Thyroid gland (tissue), 4 donors: ENCODE data around the gene PCNT. TPM values are rescaled to one million over a fixed set of nuclear protein-coding genes. Genes with fewer than 3 reads are reported as not detected.

ENCODE experiments used
- DNase-seq, 2 donors: peaks; one replicate each; pipeline ENCODE4 v3.0.0-alpha.2; 2019
- H3K27ac ChIP-seq, 3 donors: fragments of 200-600 bp; sonication (generic); 1 replicate in 2 of 3; 2 replicates in 1 of 3; pipeline ENCODE4 v1.5.1; 2016 to 2019; ENCODE audit warnings: mild to moderate bottlenecking in 1 of 3, moderate library complexity in 1 of 3
- H3K27me3 ChIP-seq: fragments of 200-600 bp; sonication (generic); one replicate; pipeline ENCODE4 v1.5.1; 2019
- H3K36me3 ChIP-seq, 2 donors: fragments of 200-600 bp; sonication (generic); one replicate each; pipeline ENCODE4 v1.5.1; 2016 to 2019
- H3K4me1 ChIP-seq, 2 donors: fragments of 200-600 bp; sonication (generic); one replicate each; pipeline ENCODE4 v1.5.1; 2017 to 2019
- H3K4me3 ChIP-seq, 3 donors: fragments of 200-600 bp; sonication (generic); replicated peaks in 1 of 3; 1 replicate in 2 of 3; 2 replicates in 1 of 3; pipeline ENCODE4 v1.5.1; 2016; ENCODE audit warnings: mild to moderate bottlenecking in 1 of 3
- H3K9me3 ChIP-seq: fragments of 200-600 bp; sonication (generic); one replicate; pipeline ENCODE4 v1.5.1; 2017
- POLR2A ChIP-seq, 2 donors: fragments of 450-650 bp; IDR thresholded peaks; one replicate each; pipeline ENCODE4 v1.6.1; 2017; ENCODE audit warnings: antibody characterized with exemption in 2 of 2, mild to moderate bottlenecking in 2 of 2, moderate library complexity in 1 of 2
- WGBS, 2 donors: methylation state at CpG; one replicate each; pipeline ENCODE4 v1.1.5; 2017; 5-methylcytosine and 5-hydroxymethylcytosine counted together
- intact Hi-C: fragments of 100-400 bp; cut with DNase I; formaldehyde crosslinking; loops from one replicate; pipeline ENCODE4 v1.15.1; 2023
- total RNA-seq, 4 donors: library from RNA; depleted of rRNA; stranded (reverse); fragments of >200 nt; gene quantifications; one replicate each; pipeline ENCODE4 v1.2.3, GENCODE V29; 2016
- TF ChIP-seq, protein P1 (sequence below), 6 experiments: fragments of 200-600 bp in 3 of 6; fragments of 450-650 bp in 3 of 6; sonication (generic) in 3 of 6; IDR thresholded peaks; one replicate each; pipeline ENCODE4 v1.5.1; 2016 to 2019; ENCODE audit warnings: antibody characterized with exemption in 6 of 6, mild to moderate bottlenecking in 2 of 6, inconsistent platforms in 1 of 6, moderate library complexity in 1 of 6

The PCNT gene
- total RNA-seq, 4 donors from 2014 or later = 23.9 to 36.6 (median 33.2) TPM

DNA sequence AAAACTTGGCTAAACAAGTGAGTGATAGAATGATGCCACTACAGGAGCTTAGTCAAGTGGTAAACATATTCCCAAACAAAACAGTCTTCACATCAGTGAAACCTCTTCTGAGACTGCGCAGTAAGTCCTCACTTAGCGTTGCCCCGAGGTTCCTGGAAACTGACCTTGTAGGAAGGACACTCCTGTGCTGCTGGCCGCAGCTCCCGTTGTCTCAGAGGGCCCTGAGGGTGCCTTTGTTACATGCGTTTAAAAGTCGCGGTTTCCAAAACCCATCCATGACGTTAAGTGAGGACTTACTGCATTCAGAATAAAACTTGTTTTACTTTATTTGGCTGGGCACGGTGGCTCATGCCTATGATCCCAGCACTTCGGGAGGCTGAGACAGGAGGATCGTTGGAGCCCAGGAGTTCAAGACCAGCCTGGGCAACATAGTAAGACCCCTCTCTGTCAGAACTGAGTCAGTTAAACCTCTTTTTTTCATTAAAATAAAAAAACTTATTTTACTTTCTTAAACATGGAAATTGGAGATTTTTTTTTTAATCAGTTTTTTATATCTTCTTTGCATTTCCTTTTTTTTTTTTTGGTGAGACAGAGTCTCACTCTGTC is 98.8 kb downstream of the PCNT start:
- Histone ChIP-seq H3K4me3 (no peak overlapping the region), H3K27ac (no peak overlapping the region), H3K36me3 (peaks cover 0 to 17% of the 10 kb centered on the region in 2 donors), H3K9me3 (no peaks in the 10 kb centered on the region), H3K4me1 (no peaks in the 10 kb centered on the region), H3K27me3 (no peaks in the 10 kb centered on the region)
- DNase-seq = no peak
- TF ChIP-seq, protein P1, sequence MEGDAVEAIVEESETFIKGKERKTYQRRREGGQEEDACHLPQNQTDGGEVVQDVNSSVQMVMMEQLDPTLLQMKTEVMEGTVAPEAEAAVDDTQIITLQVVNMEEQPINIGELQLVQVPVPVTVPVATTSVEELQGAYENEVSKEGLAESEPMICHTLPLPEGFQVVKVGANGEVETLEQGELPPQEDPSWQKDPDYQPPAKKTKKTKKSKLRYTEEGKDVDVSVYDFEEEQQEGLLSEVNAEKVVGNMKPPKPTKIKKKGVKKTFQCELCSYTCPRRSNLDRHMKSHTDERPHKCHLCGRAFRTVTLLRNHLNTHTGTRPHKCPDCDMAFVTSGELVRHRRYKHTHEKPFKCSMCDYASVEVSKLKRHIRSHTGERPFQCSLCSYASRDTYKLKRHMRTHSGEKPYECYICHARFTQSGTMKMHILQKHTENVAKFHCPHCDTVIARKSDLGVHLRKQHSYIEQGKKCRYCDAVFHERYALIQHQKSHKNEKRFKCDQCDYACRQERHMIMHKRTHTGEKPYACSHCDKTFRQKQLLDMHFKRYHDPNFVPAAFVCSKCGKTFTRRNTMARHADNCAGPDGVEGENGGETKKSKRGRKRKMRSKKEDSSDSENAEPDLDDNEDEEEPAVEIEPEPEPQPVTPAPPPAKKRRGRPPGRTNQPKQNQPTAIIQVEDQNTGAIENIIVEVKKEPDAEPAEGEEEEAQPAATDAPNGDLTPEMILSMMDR (IDR thresholded peaks at IDR 0.05) = no peak
- TF ChIP-seq POLR2A (IDR thresholded peaks at IDR 0.05) = no peak
- WGBS, 2 donors = 93 to 94% methylated on average over 12 of the region's 12 CpGs
- intact Hi-C loops = no loop called here

DNA sequence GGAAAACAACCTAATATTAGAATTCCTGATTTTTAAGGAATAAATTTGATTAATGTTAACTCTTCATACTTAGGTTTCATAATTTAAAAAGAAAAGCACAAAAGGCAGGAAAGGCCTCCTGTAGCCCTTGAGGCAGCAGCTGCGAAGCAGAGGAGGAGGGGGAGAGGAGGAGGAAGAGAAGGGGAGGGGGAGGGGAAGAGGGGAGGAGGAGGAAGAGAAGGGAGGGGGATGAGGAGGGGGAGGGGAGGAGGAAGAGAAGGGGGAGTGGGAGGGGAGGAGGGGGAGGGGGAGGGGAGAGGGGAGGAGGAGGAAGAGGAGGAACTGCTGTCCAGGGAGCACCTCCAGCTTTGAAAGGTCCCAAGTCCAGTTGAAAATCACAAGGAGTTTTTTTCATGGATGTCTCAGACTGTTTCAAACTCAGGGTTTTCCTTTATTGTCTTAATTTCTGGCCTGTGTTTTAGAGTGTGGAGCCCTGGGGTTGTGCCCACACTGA is 99.6 kb downstream of the PCNT start:
- Histone ChIP-seq H3K27ac (no peak overlapping the region), H3K4me3 (no peak overlapping the region), H3K27me3 (no peaks in the 10 kb centered on the region), H3K36me3 (peaks cover 6 to 18% of the 10 kb centered on the region in 2 donors), H3K4me1 (no peaks in the 10 kb centered on the region), H3K9me3 (no peaks in the 10 kb centered on the region)
- WGBS, 2 donors = 50 to 82% methylated on average over 1 of the region's 1 CpG
- TF ChIP-seq, protein P1 (IDR thresholded peaks at IDR 0.05) = no peak
- no peak for TF ChIP-seq POLR2A (IDR thresholded peaks at IDR 0.05)
- intact Hi-C loops = no loop called here
- DNase-seq = no peak

DNA sequence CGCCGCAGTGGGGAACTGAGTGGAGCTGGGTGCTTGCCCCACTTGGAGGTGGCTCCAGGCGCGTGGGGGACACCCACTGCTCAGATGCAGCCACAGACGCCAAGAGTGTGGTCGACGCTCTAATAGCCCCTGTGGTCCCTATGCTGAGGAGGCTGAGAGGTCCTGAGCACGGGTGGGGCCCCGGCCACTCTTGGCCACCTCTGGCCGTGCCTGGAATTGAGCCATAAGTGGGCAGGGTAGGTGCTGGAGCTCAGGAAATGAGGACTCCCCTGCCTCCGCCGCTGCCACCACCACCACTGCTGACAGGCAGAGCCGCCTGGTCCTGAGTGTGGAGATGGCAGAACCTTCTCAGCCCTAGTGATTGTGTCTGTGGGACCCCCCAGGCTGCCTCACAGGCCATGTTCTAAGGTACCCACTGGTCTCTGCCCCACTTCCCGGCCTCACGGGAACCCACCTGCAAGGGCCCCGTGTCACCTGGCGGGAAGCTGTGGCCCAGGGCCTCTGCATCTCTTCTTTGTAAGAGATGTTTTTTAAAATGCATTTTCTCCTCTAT is 100.2 kb downstream of the PCNT start:
- Histone ChIP-seq H3K9me3 (no peaks in the 10 kb centered on the region), H3K4me3 (no peak overlapping the region), H3K36me3 (peaks cover 6 to 21% of the 10 kb centered on the region in 2 donors), H3K27me3 (no peaks in the 10 kb centered on the region), H3K4me1 (no peaks in the 10 kb centered on the region), H3K27ac (no peak overlapping the region)
- intact Hi-C loops = no loop called here
- no peak for TF ChIP-seq POLR2A (IDR thresholded peaks at IDR 0.05)
- TF ChIP-seq, protein P1 (IDR thresholded peaks at IDR 0.05) = no peak
- WGBS, 2 donors = 85 to 90% methylated on average over 12 to 14 of the region's 17 CpGs
- no peak for DNase-seq

GRCh38 chr21:46424621-46425020 is 100.7 kb downstream of the PCNT start:
- no peaks in the 10 kb centered on the region for H3K9me3 ChIP-seq
- no peak for DNase-seq
- H3K4me1 ChIP-seq = no peaks in the 10 kb centered on the region
- intact Hi-C loops = no loop called here
- H3K36me3 ChIP-seq = peaks cover 6 to 21% of the 10 kb centered on the region in 2 donors
- no peak for TF ChIP-seq POLR2A (IDR thresholded peaks at IDR 0.05)
- TF ChIP-seq, protein P1 (IDR thresholded peaks at IDR 0.05) = no peak
- no peak overlapping the region for H3K4me3 ChIP-seq
- H3K27ac ChIP-seq = no peak overlapping the region
- no peaks in the 10 kb centered on the region for H3K27me3 ChIP-seq
- WGBS, 2 donors = 91 to 94% methylated on average over 14 of the region's 14 CpGs

DNA sequence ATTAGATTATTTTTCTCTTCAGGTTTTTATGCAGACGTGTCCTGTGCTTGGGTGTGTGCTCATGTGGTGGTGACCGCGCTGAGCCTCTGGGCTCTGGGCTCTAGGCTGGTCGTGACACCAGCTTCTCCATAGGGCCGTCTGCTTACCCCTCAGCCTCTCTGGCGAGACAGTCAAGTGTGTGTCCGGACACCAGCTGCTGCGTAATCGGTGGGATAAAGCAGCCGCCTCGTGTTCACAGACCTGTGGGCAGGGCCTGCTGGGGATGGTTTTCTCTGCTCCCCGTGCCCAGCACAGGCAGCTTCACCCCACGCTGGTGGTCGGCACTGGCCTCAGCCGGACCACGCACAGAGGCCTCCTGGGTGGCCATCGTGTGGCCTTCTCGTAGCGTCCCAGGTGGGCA is 101.1 kb downstream of the PCNT start:
- Histone ChIP-seq H3K4me3 (no peak overlapping the region), H3K4me1 (no peaks in the 10 kb centered on the region), H3K27ac (no peak overlapping the region), H3K36me3 (peaks cover 8 to 21% of the 10 kb centered on the region in 2 donors), H3K9me3 (no peaks in the 10 kb centered on the region), H3K27me3 (no peaks in the 10 kb centered on the region)
- intact Hi-C loops = no loop called here
- WGBS, 2 donors = 90 to 94% methylated on average over 16 to 19 of the region's 19 CpGs
- DNase-seq = no peak
- TF ChIP-seq, protein P1 (IDR thresholded peaks at IDR 0.05) = no peak
- no peak for TF ChIP-seq POLR2A (IDR thresholded peaks at IDR 0.05)
